Natural killer cell (primary cell): ENCODE results near the gene GLI3. TPM values are rescaled to one million over a fixed set of nuclear protein-coding genes. Genes with fewer than 3 reads are reported as not detected.

Experiments used
- ATAC-seq, 3 donors: fragments of 150-1000 bp in 2 of 3; fragments of 200-7000 bp in 1 of 3; cut with Tn5 transposase; 1 replicate in 1 of 3; 2 replicates in 2 of 3; pipeline ENCODE4 v1.10.0; 2021; ENCODE audit warnings: mild to moderate bottlenecking in 2 of 3, moderate library complexity in 2 of 3
- DNase-seq, 2 donors: peaks; one replicate each; pipeline versions ENCODE4 v3.0.0 to v3.0.0-alpha.2; 2013 to 2021; ENCODE audit warnings: mixed read lengths in 1 of 2
- H3K27ac ChIP-seq: one replicate; pipeline ENCODE4 v1.5.1; 2013; ENCODE audit warnings: mild to moderate bottlenecking, low read length
- H3K27me3 ChIP-seq: one replicate; pipeline ENCODE4 v1.6.1; 2013; ENCODE audit warnings: low read length; ENCODE audit not compliant: control insufficient read depth, insufficient read depth
- H3K36me3 ChIP-seq: one replicate; pipeline ENCODE4 v1.6.1; 2013; ENCODE audit warnings: low read length; ENCODE audit not compliant: control insufficient read depth, insufficient read depth
- H3K4me1 ChIP-seq: one replicate; pipeline ENCODE4 v1.6.1; 2013; ENCODE audit warnings: low read length; ENCODE audit not compliant: control insufficient read depth, insufficient read depth
- H3K4me3 ChIP-seq: one replicate; pipeline ENCODE4 v1.5.1; 2013; ENCODE audit warnings: low read length
- H3K9me3 ChIP-seq: one replicate; pipeline ENCODE4 v1.6.1; 2013; ENCODE audit warnings: low read length; ENCODE audit not compliant: control insufficient read depth, insufficient read depth
- H3K27ac Mint-ChIP-seq, 2 donors: one replicate each; pipeline ENCODE4 v1.8.0; 2022; ENCODE audit warnings: mild to moderate bottlenecking in 2 of 2, mixed read lengths in 2 of 2, moderate library complexity in 1 of 2
- H3K27me3 Mint-ChIP-seq, 2 donors: one replicate each; pipeline ENCODE4 v1.8.0; 2022; ENCODE audit warnings: low read depth in 2 of 2, mixed read lengths in 2 of 2
- H3K36me3 Mint-ChIP-seq: one replicate; pipeline ENCODE4 v1.8.0; 2022; ENCODE audit warnings: mixed read lengths
- H3K4me1 Mint-ChIP-seq, 2 donors: one replicate each; pipeline ENCODE4 v1.8.0; 2022; ENCODE audit warnings: mixed read lengths in 2 of 2
- H3K4me3 Mint-ChIP-seq: one replicate; pipeline ENCODE4 v1.8.0; 2022; ENCODE audit warnings: mild to moderate bottlenecking, moderate library complexity, mixed read lengths
- H3K9me3 Mint-ChIP-seq, 2 donors: one replicate each; pipeline ENCODE4 v1.8.0; 2022; ENCODE audit warnings: mixed read lengths in 2 of 2
- WGBS: methylation state at CpG from one replicate; pipeline ENCODE4 v1.1.7; 2013; ENCODE audit warnings: missing lambda C conversion rate; ENCODE audit not compliant: insufficient coverage; 5-methylcytosine and 5-hydroxymethylcytosine counted together
- intact Hi-C: fragments of 100-400 bp; cut with micrococcal nuclease; formaldehyde crosslinking; loops from one replicate; pipeline ENCODE4 v1.14.2; 2022
- total RNA-seq, 4 donors: library from RNA; stranded (reverse); fragments of 120-200 nt in 1 of 4; gene quantifications; one replicate each; pipeline versions ENCODE4 v1.2.3 to v1.2.4, GENCODE V29; 2013 to 2022
- TF ChIP-seq, protein P1 (sequence below): fragments of 200-600 bp; IDR thresholded peaks from one replicate; pipeline ENCODE4 v1.8.0; 2022; ENCODE audit warnings: antibody characterized with exemption

GLI3 gene
- total RNA-seq, 3 donors from 2014 or later (not counting 1 experiment from before 2014, with no cell fraction given), result 2.9 to 4.7 (median 3.1) TPM

DNA sequence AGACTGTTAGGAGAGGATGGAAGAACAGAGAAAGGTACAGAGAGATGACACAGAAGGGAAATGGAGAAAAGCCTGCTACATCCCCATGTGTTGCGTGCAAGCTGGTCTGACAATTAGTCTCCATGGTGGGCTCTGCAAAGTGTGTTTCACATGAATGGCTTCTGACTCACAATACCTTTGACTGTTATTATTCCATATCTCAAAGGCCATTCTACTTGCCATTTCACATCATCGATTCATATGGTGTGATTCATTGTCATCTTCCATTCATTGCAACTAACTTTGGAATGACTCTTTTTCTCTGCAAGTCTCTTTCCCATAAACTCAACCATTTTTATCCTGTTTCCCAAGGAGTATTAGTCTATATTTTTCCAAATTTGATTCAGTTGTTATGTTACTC lies 325.2 kb downstream of the GLI3 start:
- Mint-ChIP-seq H3K9me3 (no peaks in the 10 kb centered on the region), H3K4me3 (no peak overlapping the region), H3K36me3 (no peaks in the 10 kb centered on the region), H3K27ac (no peak overlapping the region), H3K27me3 (peaks cover 3 to 5% of the 10 kb centered on the region in 2 donors), H3K4me1 (no peaks in the 10 kb centered on the region)
- Histone ChIP-seq H3K9me3 (no peaks in the 10 kb centered on the region), H3K27me3 (no peaks in the 10 kb centered on the region), H3K4me3 (no peak overlapping the region), H3K36me3 (no peaks in the 10 kb centered on the region), H3K4me1 (no peaks in the 10 kb centered on the region), H3K27ac (no peak overlapping the region)
- ATAC-seq, result no peak
- 88% methylated on average over 2 of the region's 2 CpGs for WGBS
- DNase-seq, result no peak
- TF ChIP-seq, protein P1, sequence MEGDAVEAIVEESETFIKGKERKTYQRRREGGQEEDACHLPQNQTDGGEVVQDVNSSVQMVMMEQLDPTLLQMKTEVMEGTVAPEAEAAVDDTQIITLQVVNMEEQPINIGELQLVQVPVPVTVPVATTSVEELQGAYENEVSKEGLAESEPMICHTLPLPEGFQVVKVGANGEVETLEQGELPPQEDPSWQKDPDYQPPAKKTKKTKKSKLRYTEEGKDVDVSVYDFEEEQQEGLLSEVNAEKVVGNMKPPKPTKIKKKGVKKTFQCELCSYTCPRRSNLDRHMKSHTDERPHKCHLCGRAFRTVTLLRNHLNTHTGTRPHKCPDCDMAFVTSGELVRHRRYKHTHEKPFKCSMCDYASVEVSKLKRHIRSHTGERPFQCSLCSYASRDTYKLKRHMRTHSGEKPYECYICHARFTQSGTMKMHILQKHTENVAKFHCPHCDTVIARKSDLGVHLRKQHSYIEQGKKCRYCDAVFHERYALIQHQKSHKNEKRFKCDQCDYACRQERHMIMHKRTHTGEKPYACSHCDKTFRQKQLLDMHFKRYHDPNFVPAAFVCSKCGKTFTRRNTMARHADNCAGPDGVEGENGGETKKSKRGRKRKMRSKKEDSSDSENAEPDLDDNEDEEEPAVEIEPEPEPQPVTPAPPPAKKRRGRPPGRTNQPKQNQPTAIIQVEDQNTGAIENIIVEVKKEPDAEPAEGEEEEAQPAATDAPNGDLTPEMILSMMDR, result no peak
- intact Hi-C loops, result no loop called here
